Type B pancreatic cell (in vitro differentiated cells): ENCODE measurements around the gene KRT7. TPM values are rescaled to one million over a fixed set of nuclear protein-coding genes. Genes with fewer than 3 reads are reported as not detected.

Experiments
- DNase-seq: peaks from one replicate; pipeline ENCODE4 v3.0.0; 2021; ENCODE audit warnings: mixed read lengths; ENCODE audit not compliant: unreplicated experiment; ENCODE audit errors: extremely low spot score
- H3K27ac Mint-ChIP-seq: 2 replicates; pipeline ENCODE4 v1.8.0; 2021; ENCODE audit warnings: mild to moderate bottlenecking, mixed read lengths
- H3K27me3 Mint-ChIP-seq: 2 replicates; pipeline ENCODE4 v1.8.0; 2021; ENCODE audit warnings: mixed read lengths
- H3K36me3 Mint-ChIP-seq: 2 replicates; pipeline ENCODE4 v1.8.0; 2021; ENCODE audit warnings: mixed read lengths
- H3K4me1 Mint-ChIP-seq: one replicate; pipeline ENCODE4 v1.8.0; 2021; ENCODE audit warnings: mixed read lengths; ENCODE audit not compliant: unreplicated experiment
- H3K4me3 Mint-ChIP-seq: 2 replicates; pipeline ENCODE4 v1.8.0; 2021; ENCODE audit warnings: mild to moderate bottlenecking, mixed read lengths
- H3K9me3 Mint-ChIP-seq: 2 replicates; pipeline ENCODE4 v1.8.0; 2021; ENCODE audit warnings: mixed read lengths
- total RNA-seq: library from RNA; stranded (reverse); gene quantifications from 2 replicates; pipeline ENCODE4 v1.2.1, GENCODE V29; 2021; ENCODE audit warnings: low replicate concordance
- TF ChIP-seq, protein P1 (sequence below): fragments of 200-600 bp; sonication (generic); conservative IDR thresholded peaks from 2 replicates; pipeline ENCODE4 v1.5.0; 2021; ENCODE audit warnings: antibody characterized with exemption, mild to moderate bottlenecking

Gene KRT7
- total RNA-seq, 1 donor from 2014 or later: 125 TPM

DNA sequence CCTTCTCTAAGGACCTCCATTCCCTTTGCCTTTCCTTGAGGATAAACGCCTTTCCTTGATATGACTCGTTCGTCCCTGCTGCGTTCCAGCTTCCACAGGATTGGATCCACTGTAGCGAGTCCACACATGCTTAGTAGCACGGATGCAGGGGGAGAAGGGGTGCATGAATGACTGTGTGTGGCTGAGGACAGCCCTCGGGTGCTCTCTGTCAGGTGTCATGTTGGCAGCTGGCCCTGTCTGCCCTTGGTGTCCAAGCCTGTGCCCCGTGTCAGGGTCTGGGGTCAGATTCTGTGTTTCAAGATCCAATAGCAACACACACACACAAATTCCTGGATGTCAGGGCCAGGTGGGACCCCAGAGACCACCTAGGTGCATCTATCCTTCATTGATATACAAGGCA lies 23.7 kb upstream of the KRT7 start:
- TF ChIP-seq, protein P1, sequence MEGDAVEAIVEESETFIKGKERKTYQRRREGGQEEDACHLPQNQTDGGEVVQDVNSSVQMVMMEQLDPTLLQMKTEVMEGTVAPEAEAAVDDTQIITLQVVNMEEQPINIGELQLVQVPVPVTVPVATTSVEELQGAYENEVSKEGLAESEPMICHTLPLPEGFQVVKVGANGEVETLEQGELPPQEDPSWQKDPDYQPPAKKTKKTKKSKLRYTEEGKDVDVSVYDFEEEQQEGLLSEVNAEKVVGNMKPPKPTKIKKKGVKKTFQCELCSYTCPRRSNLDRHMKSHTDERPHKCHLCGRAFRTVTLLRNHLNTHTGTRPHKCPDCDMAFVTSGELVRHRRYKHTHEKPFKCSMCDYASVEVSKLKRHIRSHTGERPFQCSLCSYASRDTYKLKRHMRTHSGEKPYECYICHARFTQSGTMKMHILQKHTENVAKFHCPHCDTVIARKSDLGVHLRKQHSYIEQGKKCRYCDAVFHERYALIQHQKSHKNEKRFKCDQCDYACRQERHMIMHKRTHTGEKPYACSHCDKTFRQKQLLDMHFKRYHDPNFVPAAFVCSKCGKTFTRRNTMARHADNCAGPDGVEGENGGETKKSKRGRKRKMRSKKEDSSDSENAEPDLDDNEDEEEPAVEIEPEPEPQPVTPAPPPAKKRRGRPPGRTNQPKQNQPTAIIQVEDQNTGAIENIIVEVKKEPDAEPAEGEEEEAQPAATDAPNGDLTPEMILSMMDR: no peak
- Mint-ChIP-seq H3K27ac (no peak overlapping the region), H3K9me3 (no peaks in the 10 kb centered on the region), H3K27me3 (peaks cover 23% of the 10 kb centered on the region), H3K4me3 (no peak overlapping the region), H3K36me3 (no peaks in the 10 kb centered on the region), H3K4me1 (peaks cover 9% of the 10 kb centered on the region)
- no peak for DNase-seq

DNA sequence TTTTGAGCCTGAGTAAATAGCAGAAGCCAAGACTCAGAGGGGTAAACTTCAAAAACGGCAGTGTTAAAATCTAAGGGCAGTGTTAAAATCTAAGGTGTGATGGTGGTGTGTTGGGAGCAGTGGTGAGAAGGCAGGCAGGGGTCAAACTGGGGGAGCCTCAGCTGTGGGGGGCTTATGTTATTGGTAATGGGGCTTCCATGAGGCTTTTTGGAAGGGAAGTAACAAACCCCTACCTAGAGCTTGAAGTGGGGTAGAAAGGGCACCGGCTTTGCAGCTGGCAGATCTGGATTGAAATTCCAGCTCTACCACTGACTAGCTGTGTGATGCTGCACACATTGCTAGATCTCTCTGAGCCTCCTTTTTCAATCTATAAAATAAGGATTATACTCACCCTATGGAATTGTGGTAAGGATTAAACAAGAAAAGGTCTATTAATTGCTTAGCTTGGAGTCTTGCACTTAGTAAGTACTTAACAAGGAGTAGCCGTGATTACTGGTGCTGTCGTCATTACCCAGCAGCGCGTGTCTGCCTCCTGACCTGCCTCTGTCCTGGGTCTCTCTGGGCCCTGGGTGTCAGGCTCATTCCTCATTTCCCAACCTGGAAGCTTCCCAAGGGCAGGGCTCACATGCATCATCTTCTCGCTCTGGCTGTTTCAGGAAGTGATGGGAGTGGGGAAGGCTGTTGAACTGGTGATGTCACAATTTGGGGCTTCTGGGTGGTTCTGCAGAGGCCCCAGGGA lies 22.7 kb upstream of the KRT7 start:
- H3K4me1 Mint-ChIP-seq: peaks cover 10% of the 10 kb centered on the region

DNA sequence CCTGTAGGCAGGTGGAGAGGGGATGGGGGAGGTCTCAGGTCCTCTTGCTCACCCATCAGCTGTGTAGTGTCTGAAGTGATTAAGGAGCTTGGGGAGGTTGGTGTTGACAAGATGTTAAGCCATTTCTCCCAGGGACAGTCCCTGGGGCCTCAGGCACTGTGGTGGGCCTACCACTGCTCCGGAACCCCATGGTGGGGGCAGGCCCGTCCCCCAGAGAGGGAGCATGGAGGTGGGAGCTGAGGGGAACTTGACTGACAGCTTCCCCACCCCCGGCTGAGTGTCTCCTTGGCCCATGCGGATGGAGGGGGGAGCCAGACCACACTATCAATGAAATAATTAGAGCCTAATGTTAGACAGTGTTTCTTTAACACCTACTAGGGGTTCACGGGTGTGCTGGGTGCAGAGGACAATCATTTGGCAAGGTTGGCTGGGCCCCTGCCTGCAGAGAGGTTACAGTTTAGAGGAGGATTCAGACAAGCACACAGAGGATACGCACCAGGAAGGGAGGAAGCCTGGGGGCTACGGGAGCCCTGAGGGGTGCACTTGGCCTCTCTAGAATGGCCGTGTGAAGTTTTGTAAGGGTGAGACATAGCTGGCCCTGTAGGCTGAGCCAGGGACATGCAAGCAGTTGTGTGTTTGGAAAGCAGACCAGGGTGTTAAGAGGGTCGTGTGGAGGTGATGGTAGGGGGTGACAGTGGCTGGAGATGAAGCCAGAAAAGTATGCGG lies 22.0 kb upstream of the KRT7 start:
- TF ChIP-seq, protein P1: no peak
- Mint-ChIP-seq H3K4me3 (no peak overlapping the region), H3K27me3 (peaks cover 20% of the 10 kb centered on the region), H3K36me3 (no peaks in the 10 kb centered on the region), H3K4me1 (peaks cover 15% of the 10 kb centered on the region), H3K27ac (no peak overlapping the region), H3K9me3 (no peaks in the 10 kb centered on the region)
- DNase-seq: no peak

More for the DNA sequence above, 22.7 kb upstream of the KRT7 start:
- Mint-ChIP-seq H3K36me3 (no peaks in the 10 kb centered on the region), H3K9me3 (no peaks in the 10 kb centered on the region), H3K27ac (no peak overlapping the region), H3K27me3 (peaks cover 23% of the 10 kb centered on the region), H3K4me3 (no peak overlapping the region)
- TF ChIP-seq, protein P1: no peak
- no peak for DNase-seq

DNA sequence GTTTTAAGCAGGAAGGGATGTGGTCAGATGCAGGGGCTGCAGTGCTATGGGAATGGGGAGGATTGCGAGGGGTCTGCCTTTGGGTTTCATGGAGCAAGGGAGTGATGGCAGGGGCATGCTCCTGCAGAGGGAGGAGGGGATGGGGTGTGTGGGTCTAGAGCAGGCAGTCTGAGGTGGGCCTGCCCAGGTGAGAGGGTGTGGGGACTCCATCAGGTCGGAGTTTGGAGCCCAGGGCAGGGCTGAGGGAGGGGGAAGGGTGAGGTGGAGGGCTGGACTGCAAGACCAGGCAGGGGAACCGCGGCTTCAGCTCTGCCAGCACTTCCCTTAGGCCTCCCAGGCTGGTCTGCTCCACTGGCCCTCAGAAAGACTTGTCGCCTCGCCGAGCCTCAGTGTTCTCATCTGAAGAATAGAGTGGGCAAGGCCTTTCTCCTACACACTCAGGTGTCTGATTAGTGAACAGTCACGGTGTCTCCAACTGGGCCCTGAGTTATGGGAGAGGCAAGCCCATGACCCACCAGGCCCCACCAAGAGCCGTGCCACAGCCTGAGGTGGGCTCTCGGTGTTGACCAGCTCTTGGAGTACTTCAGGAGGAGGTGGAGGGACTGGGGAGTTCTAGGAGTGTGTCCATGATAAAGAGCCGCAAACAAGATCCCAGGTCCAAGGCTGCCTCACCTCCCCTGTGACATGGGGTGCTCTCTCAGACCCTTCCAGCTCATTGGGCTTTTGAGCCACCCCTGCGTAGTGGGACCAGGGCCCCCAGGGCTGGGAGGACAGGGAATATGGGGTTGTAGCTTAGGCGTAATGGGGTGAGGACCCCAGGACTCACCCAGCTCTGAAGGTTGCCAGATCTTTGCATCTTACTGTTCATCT lies 21.1 kb upstream of the KRT7 start:
- H3K9me3 Mint-ChIP-seq: no peaks in the 10 kb centered on the region
- no peak overlapping the region for H3K4me3 Mint-ChIP-seq
- peaks cover 20% of the 10 kb centered on the region for H3K4me1 Mint-ChIP-seq
- TF ChIP-seq, protein P1: no peak
- DNase-seq: no peak
- H3K36me3 Mint-ChIP-seq: no peaks in the 10 kb centered on the region
- H3K27me3 Mint-ChIP-seq: peaks cover 17% of the 10 kb centered on the region
- no peak overlapping the region for H3K27ac Mint-ChIP-seq

DNA sequence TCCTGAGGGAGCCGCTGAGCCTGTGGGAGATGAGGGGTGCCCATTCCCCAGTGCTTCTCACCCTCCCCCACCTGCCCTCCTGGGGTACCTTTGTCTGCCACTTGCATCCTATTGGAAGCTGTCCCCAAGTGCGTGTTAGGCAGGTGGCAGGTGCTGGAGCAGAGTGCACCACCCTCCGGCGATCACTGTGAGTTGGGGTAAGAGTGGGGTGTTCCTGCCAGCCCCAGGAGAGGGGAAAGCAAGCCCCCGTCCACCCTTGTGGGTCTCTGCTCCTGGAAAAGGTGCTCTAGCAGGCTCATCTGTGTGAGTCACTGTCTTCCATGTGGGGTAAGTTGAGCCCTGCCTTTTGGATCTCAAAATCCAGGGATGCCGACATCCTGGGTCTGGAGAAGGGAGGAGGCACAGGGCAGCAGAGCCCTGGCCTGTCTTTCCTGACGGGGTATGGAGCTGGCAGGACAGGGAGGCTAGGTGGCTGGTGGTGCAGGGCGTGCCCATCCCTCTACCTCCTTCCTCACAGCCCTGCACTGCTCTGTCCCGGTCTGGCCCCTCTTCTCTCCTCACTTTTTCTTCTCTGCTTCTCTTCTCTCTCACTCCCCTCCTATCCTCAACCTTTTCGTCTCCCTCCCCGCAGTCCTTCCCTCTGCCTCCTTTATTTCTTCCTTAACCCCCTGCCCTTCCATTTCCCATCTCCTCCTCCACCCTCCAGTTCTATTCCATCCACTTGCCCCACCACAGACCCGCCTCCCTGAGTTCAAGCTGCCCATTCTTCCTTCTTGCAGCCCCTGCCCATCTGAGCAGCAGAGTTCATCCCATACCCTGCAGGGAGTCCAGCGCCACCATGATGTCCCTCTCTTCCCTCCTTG lies 20.1 kb upstream of the KRT7 start:
- H3K4me3 Mint-ChIP-seq: no peak overlapping the region
- peaks cover 29% of the 10 kb centered on the region for H3K4me1 Mint-ChIP-seq
- peak overlapping the region; percentile 51 for H3K27ac Mint-ChIP-seq
- DNase-seq: no peak
- no peaks in the 10 kb centered on the region for H3K36me3 Mint-ChIP-seq
- no peaks in the 10 kb centered on the region for H3K9me3 Mint-ChIP-seq
- TF ChIP-seq, protein P1: no peak
- H3K27me3 Mint-ChIP-seq: peaks cover 16% of the 10 kb centered on the region
